Neutrophil (primary cell): ENCODE data around the gene SLC17A2.

Experiments
- H3K27ac ChIP-seq: fragments of 200-600 bp; sonication (generic); 2 replicates; pipeline ENCODE4 v1.5.1; 2016; ENCODE audit warnings: mild to moderate bottlenecking, moderate library complexity
- H3K27me3 ChIP-seq: fragments of 200-600 bp; sonication (generic); 2 replicates; pipeline ENCODE4 v1.6.0; 2016; ENCODE audit warnings: mild to moderate bottlenecking
- H3K36me3 ChIP-seq: fragments of 200-600 bp; sonication (generic); 2 replicates; pipeline ENCODE4 v1.5.1; 2017
- H3K4me1 ChIP-seq, 2 experiments: fragments of 200-600 bp in 1 of 2; sonication (generic) in 1 of 2; 1 replicate in 1 of 2; 2 replicates in 1 of 2; pipeline versions ENCODE4 v1.5.1 to v1.6.1; 2013 to 2016; ENCODE audit warnings: low read depth in 1 of 2, low read length in 1 of 2, mild to moderate bottlenecking in 1 of 2, moderate library complexity in 1 of 2; ENCODE audit not compliant: control insufficient read depth in 1 of 2, insufficient read depth in 1 of 2
- H3K4me3 ChIP-seq, 2 experiments: fragments of 200-600 bp in 1 of 2; sonication (generic) in 1 of 2; 1 replicate in 1 of 2; 2 replicates in 1 of 2; pipeline ENCODE4 v1.5.1; 2013 to 2016; ENCODE audit warnings: low read depth in 1 of 2, low read length in 1 of 2, mild to moderate bottlenecking in 1 of 2, moderate library complexity in 1 of 2
- H3K9me3 ChIP-seq: fragments of 200-600 bp; sonication (generic); 2 replicates; pipeline ENCODE4 v1.5.1; 2016
- CTCF ChIP-seq: fragments of 200-600 bp; sonication (generic); IDR thresholded peaks from 2 replicates; pipeline ENCODE4 v1.5.1; 2016; ENCODE audit warnings: antibody characterized with exemption

The SLC17A2 gene

GRCh38 chr6:25927178-25927577 is 3.3 kb downstream of the SLC17A2 start:
- Histone ChIP-seq H3K36me3 (no peaks in the 10 kb centered on the region), H3K9me3 (no peaks in the 10 kb centered on the region), H3K4me3 (no peak overlapping the region), H3K27ac (no peak overlapping the region), H3K4me1 (no peaks in the 10 kb centered on the region), H3K27me3 (no peaks in the 10 kb centered on the region)
- no peak for TF ChIP-seq CTCF

GRCh38 chr6:25925876-25926275 is 4.6 kb downstream of the SLC17A2 start:
- Histone ChIP-seq H3K36me3 (no peaks in the 10 kb centered on the region), H3K4me3 (no peak overlapping the region), H3K4me1 (no peaks in the 10 kb centered on the region), H3K27ac (no peak overlapping the region), H3K9me3 (no peaks in the 10 kb centered on the region), H3K27me3 (no peaks in the 10 kb centered on the region)
- no peak for TF ChIP-seq CTCF

GRCh38 chr6:25922301-25922700 is 8.2 kb downstream of the SLC17A2 start:
- H3K27me3 ChIP-seq: no peaks in the 10 kb centered on the region
- TF ChIP-seq CTCF: no peak
- H3K9me3 ChIP-seq: no peaks in the 10 kb centered on the region
- no peaks in the 10 kb centered on the region for H3K4me1 ChIP-seq
- no peak overlapping the region for H3K27ac ChIP-seq
- no peak overlapping the region for H3K4me3 ChIP-seq
- H3K36me3 ChIP-seq: no peaks in the 10 kb centered on the region

GRCh38 chr6:25921525-25922203 is 8.8 kb downstream of the SLC17A2 start:
- H3K4me3 ChIP-seq: no peak overlapping the region
- H3K36me3 ChIP-seq: no peaks in the 10 kb centered on the region
- H3K27me3 ChIP-seq: no peaks in the 10 kb centered on the region
- no peak for TF ChIP-seq CTCF
- H3K4me1 ChIP-seq: no peaks in the 10 kb centered on the region
- no peaks in the 10 kb centered on the region for H3K9me3 ChIP-seq
- H3K27ac ChIP-seq: no peak overlapping the region

- H3K9me3 ChIP-seq: no peaks in the 10 kb centered on the region
- H3K4me3 ChIP-seq: no peak overlapping the region
- H3K27ac ChIP-seq: no peak overlapping the region
- H3K4me1 ChIP-seq: no peaks in the 10 kb centered on the region
- TF ChIP-seq CTCF: no peak
- H3K27me3 ChIP-seq: no peaks in the 10 kb centered on the region
- H3K36me3 ChIP-seq: no peaks in the 10 kb centered on the region
Measured at GRCh38 chr6:25919657-25920056, 10.8 kb downstream of the SLC17A2 start.
